GM19240 (cell line): ENCODE results near the gene ATP2A1.
A peak's percentile ranks its signal among the peaks of the same experiment; 100 is the strongest.
"Not testable (repeated sequence)": the region's sequence is repeated elsewhere in the genome, so short reads cannot be mapped to it uniquely, and the experiment has no call there.

Experiments used
- DNase-seq: peaks from one replicate; pipeline ENCODE4 v3.0.0; 2011; ENCODE audit warnings: low spot score; ENCODE audit not compliant: insufficient read length

The ATP2A1 gene

GRCh38 chr16:28859326-28859725 lies 19.0 kb upstream of the ATP2A1 start:
- DNase-seq, result no peak

- no peak for DNase-seq
These were observed 14.1 kb upstream of the ATP2A1 start for GRCh38 chr16:28863929-28864793.

- no peak for DNase-seq
These were observed 13.1 kb upstream of the ATP2A1 start for GRCh38 chr16:28865001-28865688.

GRCh38 chr16:28865722-28866453 lies 12.4 kb upstream of the ATP2A1 start:
- no peak for DNase-seq

GRCh38 chr16:28866454-28866804 lies 11.9 kb upstream of the ATP2A1 start:
- DNase-seq, result no peak

- no peak for DNase-seq
These were observed 11.0 kb upstream of the ATP2A1 start for GRCh38 chr16:28867241-28867640.

GRCh38 chr16:28867646-28868045 lies 10.6 kb upstream of the ATP2A1 start:
- DNase-seq, result not testable (repeated sequence)

GRCh38 chr16:28869201-28869600 lies 9.1 kb upstream of the ATP2A1 start:
- no peak for DNase-seq

GRCh38 chr16:28872952-28873351 lies 5.3 kb upstream of the ATP2A1 start:
- DNase-seq, result no peak

- DNase-seq, result peak; percentile 41
These were observed 4.6 kb upstream of the ATP2A1 start for GRCh38 chr16:28873543-28874201.

GRCh38 chr16:28874406-28874805 lies 3.9 kb upstream of the ATP2A1 start:
- no peak for DNase-seq

- DNase-seq, result no peak
These were observed 2.9 kb upstream of the ATP2A1 start for GRCh38 chr16:28875134-28876018.

GRCh38 chr16:28876019-28876659 lies 2.1 kb upstream of the ATP2A1 start:
- no peak for DNase-seq

- no peak for DNase-seq
These were observed 1.2 kb upstream of the ATP2A1 start for GRCh38 chr16:28876973-28877654.

- DNase-seq, result no peak
These were observed 660 bp upstream of the ATP2A1 start for GRCh38 chr16:28877655-28878000.

- peak; percentile 23 for DNase-seq
These were observed 1.1 kb downstream of the ATP2A1 start for GRCh38 chr16:28879261-28879840.

- DNase-seq, result peak; percentile 91
These were observed 1.7 kb downstream of the ATP2A1 start for GRCh38 chr16:28879841-28880588.

- no peak for DNase-seq
These were observed 2.3 kb downstream of the ATP2A1 start for GRCh38 chr16:28880589-28880915.

GRCh38 chr16:28880955-28881354 lies 2.7 kb downstream of the ATP2A1 start:
- DNase-seq, result no peak
